Naive B cell (primary cell): Measurements from ENCODE around the gene GDAP1L1. TPM values are rescaled to one million over a fixed set of nuclear protein-coding genes. Genes with fewer than 3 reads are reported as not detected.
"Not testable (repeated sequence)": the region's sequence is repeated elsewhere in the genome, so short reads cannot be mapped to it uniquely, and the experiment has no call there.

ENCODE experiments used
- ATAC-seq, 2 donors: fragments of 150-1000 bp; cut with Tn5 transposase; 2 replicates each; pipeline ENCODE4 v1.10.0; 2021; ENCODE audit warnings: low read depth in 2 of 2, mild to moderate bottlenecking in 2 of 2, moderate library complexity in 2 of 2
- DNase-seq: peaks from one replicate; pipeline ENCODE4 v3.0.0; 2022
- H3K27ac Mint-ChIP-seq, 6 donors: one replicate each; pipeline ENCODE4 v1.8.0; 2020 to 2022; ENCODE audit warnings: mild to moderate bottlenecking in 6 of 6, mixed read lengths in 6 of 6, moderate library complexity in 5 of 6, inconsistent platforms in 2 of 6
- H3K27me3 Mint-ChIP-seq, 3 donors: one replicate each; pipeline ENCODE4 v1.8.0; 2021 to 2022; ENCODE audit warnings: mixed read lengths in 3 of 3, mild to moderate bottlenecking in 1 of 3
- H3K36me3 Mint-ChIP-seq, 2 donors: one replicate each; pipeline ENCODE4 v1.8.0; 2020 to 2022; ENCODE audit warnings: mixed read lengths in 2 of 2, inconsistent platforms in 1 of 2, mild to moderate bottlenecking in 1 of 2
- H3K4me1 Mint-ChIP-seq, 3 donors: one replicate each; pipeline ENCODE4 v1.8.0; 2020 to 2022; ENCODE audit warnings: mixed read lengths in 3 of 3, inconsistent platforms in 1 of 3, mild to moderate bottlenecking in 1 of 3, moderate library complexity in 1 of 3
- H3K4me3 Mint-ChIP-seq, 8 donors: one replicate each; pipeline ENCODE4 v1.8.0; 2020 to 2022; ENCODE audit warnings: mild to moderate bottlenecking in 8 of 8, mixed read lengths in 8 of 8, moderate library complexity in 8 of 8, inconsistent platforms in 2 of 8
- H3K9me3 Mint-ChIP-seq, 7 donors: one replicate each; pipeline ENCODE4 v1.8.0; 2020 to 2022; ENCODE audit warnings: mixed read lengths in 7 of 7, mild to moderate bottlenecking in 5 of 7, inconsistent platforms in 2 of 7, moderate library complexity in 1 of 7
- polyA plus RNA-seq, 6 donors: library from polyadenylated mRNA; unstranded; fragments of 300-500 nt; fragmentation: Illumina TruSeq; gene quantifications; one replicate each; pipeline ENCODE4 v1.2.3, GENCODE V29; 2021; ENCODE audit warnings: low read depth in 6 of 6

GDAP1L1 gene
- polyA plus RNA-seq, 6 donors from 2014 or later: not detected

DNA sequence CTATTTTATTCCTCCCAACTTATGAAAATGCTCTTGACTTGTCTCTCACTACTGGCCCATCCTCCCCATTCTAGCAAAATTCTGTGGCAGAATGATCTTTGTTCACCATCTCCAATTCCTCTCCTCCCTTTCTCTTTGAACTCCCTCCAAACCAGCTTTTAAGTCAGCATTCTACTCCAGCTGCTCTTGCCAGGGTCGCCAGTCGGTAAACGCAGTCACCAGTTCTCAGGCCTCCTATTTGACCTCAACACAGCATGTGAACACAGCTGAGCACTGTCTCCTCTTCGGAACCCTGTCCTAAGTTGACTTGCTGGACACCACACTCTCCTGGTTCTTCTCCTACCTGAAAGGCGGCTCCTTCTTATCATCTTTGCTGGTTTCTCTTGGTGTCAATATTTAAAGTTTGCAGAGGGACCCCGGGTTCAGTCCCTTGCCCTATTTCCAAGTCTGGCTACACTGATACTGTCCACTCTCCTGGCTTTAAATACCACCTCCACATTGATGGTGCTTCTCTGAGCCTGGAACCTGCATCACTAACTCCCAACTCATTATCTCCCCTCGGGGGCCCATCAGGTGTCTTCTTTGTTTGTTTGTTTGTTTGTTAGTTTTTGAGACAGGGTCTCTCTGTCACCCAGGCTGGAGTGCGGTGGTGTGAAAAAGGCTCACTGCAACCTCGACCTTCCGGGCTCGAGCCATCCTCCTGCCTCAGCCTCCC lies 27.4 kb downstream of the GDAP1L1 start:
- ATAC-seq: no peak
- H3K27me3 Mint-ChIP-seq: no peaks in the 10 kb centered on the region
- no peak for DNase-seq
- H3K4me3 Mint-ChIP-seq: no peak overlapping the region
- peaks cover 0 to under 1% (median 0%) of the 10 kb centered on the region in 3 donors for H3K4me1 Mint-ChIP-seq
- peaks cover 0 to 3% (median 0%) of the 10 kb centered on the region in 7 donors for H3K9me3 Mint-ChIP-seq
- no peak overlapping the region for H3K27ac Mint-ChIP-seq
- H3K36me3 Mint-ChIP-seq: peaks cover 2 to 16% of the 10 kb centered on the region in 2 donors

DNA sequence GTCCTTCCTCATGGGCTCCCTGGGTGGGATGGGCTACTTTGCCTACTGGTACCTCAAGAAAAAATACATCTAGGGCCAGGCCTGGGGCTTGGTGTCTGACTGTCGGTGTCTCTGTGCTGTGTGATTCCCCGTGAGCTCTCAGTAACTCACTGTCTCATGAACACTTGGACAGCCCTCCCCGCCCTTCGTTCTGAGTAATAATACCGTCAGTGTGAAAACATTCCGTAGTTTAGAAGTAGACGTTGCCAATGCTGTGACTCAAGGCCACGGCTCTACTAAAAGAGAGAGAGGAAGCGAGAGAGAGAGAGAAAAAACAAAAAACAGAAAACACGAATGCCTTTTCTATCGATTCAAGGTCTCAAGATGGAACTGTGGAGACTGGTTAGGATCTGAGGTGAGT lies 32.1 kb downstream of the GDAP1L1 start:
- Mint-ChIP-seq H3K4me3 (no peak overlapping the region), H3K27me3 (no peaks in the 10 kb centered on the region), H3K27ac (no peak overlapping the region), H3K36me3 (peaks cover 0 to 16% of the 10 kb centered on the region in 2 donors), H3K4me1 (peaks cover 0 to 6% (median 0%) of the 10 kb centered on the region in 3 donors), H3K9me3 (peaks cover 0 to 3% (median 0%) of the 10 kb centered on the region in 7 donors)
- no peak for DNase-seq
- no peak for ATAC-seq

- Mint-ChIP-seq H3K27ac (no peak overlapping the region), H3K4me1 (peaks cover 0 to 6% (median 0%) of the 10 kb centered on the region in 3 donors), H3K9me3 (peaks cover 0 to 3% (median 0%) of the 10 kb centered on the region in 7 donors), H3K27me3 (no peaks in the 10 kb centered on the region), H3K4me3 (no peak overlapping the region), H3K36me3 (peaks cover 0 to 16% of the 10 kb centered on the region in 2 donors)
- DNase-seq: no peak
- no peak for ATAC-seq
Measured at GRCh38 chr20:44280387-44280786, 33.3 kb downstream of the GDAP1L1 start.

GRCh38 chr20:44282192-44282591 lies 35.1 kb downstream of the GDAP1L1 start:
- H3K27ac Mint-ChIP-seq: no peak overlapping the region
- DNase-seq: no peak
- H3K4me3 Mint-ChIP-seq: no peak overlapping the region
- no peaks in the 10 kb centered on the region for H3K27me3 Mint-ChIP-seq
- peaks cover 0 to 6% (median 0%) of the 10 kb centered on the region in 3 donors for H3K4me1 Mint-ChIP-seq
- peaks cover 0 to 3% (median 0%) of the 10 kb centered on the region in 7 donors for H3K9me3 Mint-ChIP-seq
- no peak for ATAC-seq
- H3K36me3 Mint-ChIP-seq: peaks cover 0 to 15% of the 10 kb centered on the region in 2 donors

- ATAC-seq (no peak), DNase-seq (no peak)
- peaks cover 0 to 6% (median 3%) of the 10 kb centered on the region in 7 donors for H3K9me3 Mint-ChIP-seq
- H3K36me3 Mint-ChIP-seq: peaks cover 0 to 9% of the 10 kb centered on the region in 2 donors
- no peak overlapping the region for H3K27ac Mint-ChIP-seq
- H3K4me1 Mint-ChIP-seq: peaks cover 0 to 6% (median 0%) of the 10 kb centered on the region in 3 donors
- H3K27me3 Mint-ChIP-seq: no peaks in the 10 kb centered on the region
- no peak overlapping the region for H3K4me3 Mint-ChIP-seq
Measured at GRCh38 chr20:44284032-44284431, 36.9 kb downstream of the GDAP1L1 start.

- DNase-seq: no peak
- H3K27me3 Mint-ChIP-seq: no peaks in the 10 kb centered on the region
- peaks cover 0 to 4% (median 0%) of the 10 kb centered on the region in 3 donors for H3K4me1 Mint-ChIP-seq
- peaks cover 16 to 21% of the 10 kb centered on the region in 2 donors for H3K36me3 Mint-ChIP-seq
- H3K4me3 Mint-ChIP-seq: no peak overlapping the region
- H3K27ac Mint-ChIP-seq: no peak overlapping the region
- ATAC-seq: no peak
- H3K9me3 Mint-ChIP-seq: peaks cover 0 to 6% (median 3%) of the 10 kb centered on the region in 7 donors
Measured at GRCh38 chr20:44287272-44288097, 40.4 kb downstream of the GDAP1L1 start.

DNA sequence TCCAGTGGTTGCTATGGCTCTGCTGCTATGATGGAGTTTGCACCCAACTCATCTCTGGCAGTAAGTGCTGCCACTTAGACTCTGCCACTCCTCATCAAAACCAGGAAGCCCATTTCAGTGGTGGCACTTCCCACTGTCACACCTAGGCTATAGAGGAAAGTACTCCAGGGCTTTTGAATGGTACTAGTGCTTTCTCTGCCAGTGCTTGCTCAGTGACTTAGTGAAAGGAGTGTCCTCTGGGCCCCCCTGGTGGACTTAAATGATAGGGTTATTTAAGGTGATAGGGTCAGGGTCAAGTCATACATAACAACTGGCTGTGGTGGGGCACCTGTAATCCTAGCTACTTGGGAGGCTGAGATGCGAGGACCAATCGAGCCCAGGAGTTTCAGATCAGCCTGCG lies 41.1 kb downstream of the GDAP1L1 start:
- Mint-ChIP-seq H3K27ac (no peak overlapping the region), H3K27me3 (no peaks in the 10 kb centered on the region), H3K4me3 (no peak overlapping the region), H3K9me3 (peaks cover 0 to 6% (median 3%) of the 10 kb centered on the region in 7 donors), H3K36me3 (peaks cover 16 to 19% of the 10 kb centered on the region in 2 donors), H3K4me1 (peaks cover 0 to 5% (median 0%) of the 10 kb centered on the region in 3 donors)
- no peak for ATAC-seq
- DNase-seq: no peak

DNA sequence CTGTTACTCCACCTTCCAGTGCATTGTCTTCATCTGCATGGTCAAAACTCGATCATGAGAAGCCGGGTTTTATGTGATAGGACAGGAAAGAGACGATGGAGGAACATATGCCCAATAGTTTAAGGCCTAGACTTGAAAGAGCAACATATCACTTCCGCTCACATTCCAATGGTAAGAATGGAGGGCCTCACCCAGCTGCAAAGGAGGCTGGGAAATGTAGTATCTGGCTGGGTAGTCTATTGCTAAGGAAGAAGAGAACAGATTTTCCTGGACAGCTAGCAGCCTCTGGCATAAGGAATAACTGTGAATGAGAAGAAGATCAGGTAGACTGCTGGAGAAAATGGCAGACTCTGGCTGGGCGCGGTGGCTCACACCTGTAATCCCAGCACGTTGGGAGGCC lies 44.6 kb downstream of the GDAP1L1 start:
- DNase-seq: no peak
- no peak for ATAC-seq
- H3K4me1 Mint-ChIP-seq: peaks cover 0 to 7% (median 3%) of the 10 kb centered on the region in 3 donors
- H3K9me3 Mint-ChIP-seq: peaks cover 0 to 6% (median 3%) of the 10 kb centered on the region in 7 donors
- no peak overlapping the region for H3K4me3 Mint-ChIP-seq
- H3K27ac Mint-ChIP-seq: no peak overlapping the region
- H3K27me3 Mint-ChIP-seq: no peaks in the 10 kb centered on the region
- H3K36me3 Mint-ChIP-seq: peaks cover 16 to 18% of the 10 kb centered on the region in 2 donors

DNA sequence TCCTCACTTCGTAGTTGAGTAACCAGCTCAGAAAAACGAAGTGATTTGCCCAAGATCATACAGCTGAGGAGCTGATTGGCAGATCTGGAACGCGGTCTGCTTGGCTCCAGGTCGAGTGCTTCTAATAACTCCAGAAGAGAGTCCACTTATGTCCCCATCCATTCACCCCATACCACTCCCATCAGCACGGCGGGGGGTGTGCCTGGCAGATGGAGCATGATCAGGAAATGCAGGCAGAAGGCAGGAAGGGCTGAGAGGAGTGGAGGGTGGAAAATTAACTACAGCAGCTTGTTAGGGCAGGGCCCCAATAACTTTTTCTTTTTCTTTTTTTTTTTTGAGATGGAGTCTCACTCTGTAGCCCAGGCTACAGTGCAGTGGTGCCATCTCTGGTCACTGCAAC lies 48.9 kb downstream of the GDAP1L1 start:
- no peak for ATAC-seq
- Mint-ChIP-seq H3K27ac (peak overlapping the region in 1 of 6 donors; percentile 63), H3K9me3 (peaks cover 0 to 2% (median 0%) of the 10 kb centered on the region in 7 donors), H3K36me3 (peaks cover 8 to 12% of the 10 kb centered on the region in 2 donors), H3K27me3 (no peaks in the 10 kb centered on the region), H3K4me1 (peaks cover 0 to 9% (median 3%) of the 10 kb centered on the region in 3 donors), H3K4me3 (peak overlapping the region in 1 of 8 donors; percentile 61)
- no peak for DNase-seq

GRCh38 chr20:44297721-44298120 lies 50.6 kb downstream of the GDAP1L1 start:
- Mint-ChIP-seq H3K27me3 (no peaks in the 10 kb centered on the region), H3K9me3 (peaks cover 0 to 2% (median 0%) of the 10 kb centered on the region in 7 donors), H3K4me1 (peaks cover 0 to 7% (median 5%) of the 10 kb centered on the region in 3 donors), H3K4me3 (no peak overlapping the region), H3K27ac (no peak overlapping the region), H3K36me3 (peaks cover 0 to 6% of the 10 kb centered on the region in 2 donors)
- ATAC-seq: no peak
- DNase-seq: no peak

DNA sequence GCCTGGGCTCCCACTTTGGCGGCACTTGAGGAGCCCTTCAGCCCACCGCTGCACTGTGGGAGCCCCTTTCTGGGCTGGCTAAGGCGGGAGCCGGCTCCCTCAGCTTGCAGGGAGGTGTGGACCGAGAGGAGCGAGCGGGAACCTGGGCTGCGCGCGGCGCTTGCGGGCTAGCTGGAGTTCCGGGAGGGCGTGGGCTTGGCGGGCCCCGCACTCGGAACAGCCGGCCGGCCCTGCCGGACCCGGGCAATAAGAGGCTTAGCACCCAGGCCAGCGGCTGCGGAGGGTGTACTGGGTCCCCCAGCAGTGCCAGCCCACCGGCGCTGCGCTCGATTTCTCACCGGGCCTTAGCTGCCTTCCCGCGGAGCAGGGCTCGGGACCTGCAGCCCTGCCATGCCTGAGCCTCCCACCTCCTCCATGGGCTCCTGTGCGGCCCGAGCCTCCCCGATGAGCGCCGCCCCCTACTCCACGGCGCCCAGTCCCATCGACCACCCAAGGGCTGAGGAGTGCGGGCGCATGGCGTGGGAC lies 52.0 kb downstream of the GDAP1L1 start:
- H3K36me3 Mint-ChIP-seq, DNase-seq, ATAC-seq, H3K27me3 Mint-ChIP-seq, H3K9me3 Mint-ChIP-seq, H3K4me3 Mint-ChIP-seq, H3K27ac Mint-ChIP-seq, H3K4me1 Mint-ChIP-seq: not testable (repeated sequence)

DNA sequence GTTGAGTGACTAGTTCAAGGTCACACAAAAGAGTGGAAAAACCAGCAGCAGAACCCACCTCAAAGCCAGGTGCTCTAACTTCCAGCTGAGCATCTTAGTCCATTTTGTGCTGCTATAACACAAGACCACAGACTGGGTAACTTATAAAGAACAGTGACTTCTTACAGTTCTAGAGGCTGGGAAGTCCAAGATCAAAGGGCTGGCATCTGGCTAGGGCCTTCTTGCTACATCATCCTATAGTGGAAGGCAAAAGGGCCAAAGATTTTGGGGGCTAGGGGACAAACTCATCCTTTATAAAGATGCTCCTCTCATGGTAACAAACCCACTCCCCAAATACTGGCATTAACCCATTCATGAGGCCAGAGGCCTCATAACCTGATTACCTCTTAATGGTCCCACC lies 54.2 kb downstream of the GDAP1L1 start:
- H3K36me3 Mint-ChIP-seq: peaks cover 0 to 6% of the 10 kb centered on the region in 2 donors
- peaks cover 0 to 4% (median 2%) of the 10 kb centered on the region in 3 donors for H3K4me1 Mint-ChIP-seq
- ATAC-seq (no peak), DNase-seq (no peak)
- H3K4me3 Mint-ChIP-seq: no peak overlapping the region
- H3K27me3 Mint-ChIP-seq: no peaks in the 10 kb centered on the region
- no peak overlapping the region for H3K27ac Mint-ChIP-seq
- peaks cover 0 to 2% (median 0%) of the 10 kb centered on the region in 7 donors for H3K9me3 Mint-ChIP-seq

DNA sequence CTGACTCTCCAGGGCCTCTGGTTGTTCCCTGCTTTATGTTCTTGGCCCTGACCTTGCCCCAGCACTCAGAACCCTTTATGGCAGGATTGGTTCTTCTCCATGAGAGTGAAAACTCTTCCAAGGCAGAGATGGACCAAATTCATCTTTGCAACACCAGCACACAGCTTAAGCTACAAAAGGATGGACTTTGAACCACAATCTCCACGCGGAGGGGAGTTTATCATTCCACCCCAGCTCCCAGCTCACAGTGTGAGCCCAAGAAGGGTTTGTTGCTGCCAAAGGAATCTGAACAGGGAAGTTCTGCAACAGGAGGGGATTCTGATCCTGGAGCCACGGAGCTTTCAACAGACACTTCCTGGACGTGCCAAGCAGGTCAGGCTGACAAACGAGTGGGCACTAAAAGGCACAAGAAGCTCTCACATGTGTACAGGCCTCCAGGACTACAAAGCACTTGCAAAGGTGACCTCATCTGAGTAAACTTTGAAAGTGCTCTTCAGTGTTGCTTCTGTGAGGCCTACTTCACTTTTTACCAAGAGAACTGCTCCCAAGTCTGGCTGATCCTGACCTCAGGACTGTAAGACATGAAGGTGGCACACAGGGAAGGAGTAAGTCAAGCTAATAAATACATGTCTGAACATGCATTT lies 55.0 kb downstream of the GDAP1L1 start:
- peaks cover 0 to 2% (median 0%) of the 10 kb centered on the region in 7 donors for H3K9me3 Mint-ChIP-seq
- H3K4me3 Mint-ChIP-seq: no peak overlapping the region
- no peaks in the 10 kb centered on the region for H3K27me3 Mint-ChIP-seq
- peaks cover 2 to 6% (median 4%) of the 10 kb centered on the region in 3 donors for H3K4me1 Mint-ChIP-seq
- H3K36me3 Mint-ChIP-seq: peaks cover 0 to 6% of the 10 kb centered on the region in 2 donors
- DNase-seq: no peak
- no peak for ATAC-seq
- peak overlapping the region in 1 of 6 donors; percentile 52 for H3K27ac Mint-ChIP-seq
